Measurements from ENCODE around the gene RGS3. TPM values are rescaled to one million over a fixed set of nuclear protein-coding genes. Genes with fewer than 3 reads are reported as not detected.

The RGS3 gene
- total and polyA plus RNA-seq, 11 donors, result 93.4 to 214 (median 134) TPM

DNA sequence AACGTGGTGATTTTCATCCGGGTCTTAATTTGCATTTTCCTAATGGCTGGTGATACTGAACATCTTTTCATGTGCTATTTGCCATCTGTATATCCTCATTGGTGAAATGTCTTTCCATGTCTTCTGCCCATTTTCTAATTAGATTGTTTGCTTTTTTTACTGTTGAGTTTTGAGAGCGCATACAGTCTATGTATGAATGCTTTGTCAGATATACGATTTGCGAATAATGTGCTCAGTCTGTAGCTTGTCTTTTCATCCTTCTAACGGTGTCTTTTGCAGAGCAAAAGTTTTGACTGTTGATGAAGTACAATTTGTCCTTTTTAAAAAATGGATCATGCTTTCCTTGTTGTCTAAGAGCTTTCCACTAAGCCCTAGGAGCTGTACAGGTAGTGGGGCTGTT, 143.0 kb downstream of the RGS3 start:
- H3K27me3 ChIP-seq, result no peaks in the 10 kb centered on the region
- WGBS, 4 donors, result 87 to 90% (median 89%) methylated on average over 6 of the region's 6 CpGs
- intact Hi-C loops (cut with DNase I), result no loop called here

GRCh38 chr9:113608082-113608685, 144.7 kb downstream of the RGS3 start:
- peaks cover 3 to 48% (median 30%) of the 10 kb centered on the region in 12 donors for H3K4me1 ChIP-seq
- ATAC-seq, result no peak
- TF ChIP-seq POLR2A (IDR thresholded peaks at IDR 0.05), result no peak
- TF ChIP-seq, protein P1, sequence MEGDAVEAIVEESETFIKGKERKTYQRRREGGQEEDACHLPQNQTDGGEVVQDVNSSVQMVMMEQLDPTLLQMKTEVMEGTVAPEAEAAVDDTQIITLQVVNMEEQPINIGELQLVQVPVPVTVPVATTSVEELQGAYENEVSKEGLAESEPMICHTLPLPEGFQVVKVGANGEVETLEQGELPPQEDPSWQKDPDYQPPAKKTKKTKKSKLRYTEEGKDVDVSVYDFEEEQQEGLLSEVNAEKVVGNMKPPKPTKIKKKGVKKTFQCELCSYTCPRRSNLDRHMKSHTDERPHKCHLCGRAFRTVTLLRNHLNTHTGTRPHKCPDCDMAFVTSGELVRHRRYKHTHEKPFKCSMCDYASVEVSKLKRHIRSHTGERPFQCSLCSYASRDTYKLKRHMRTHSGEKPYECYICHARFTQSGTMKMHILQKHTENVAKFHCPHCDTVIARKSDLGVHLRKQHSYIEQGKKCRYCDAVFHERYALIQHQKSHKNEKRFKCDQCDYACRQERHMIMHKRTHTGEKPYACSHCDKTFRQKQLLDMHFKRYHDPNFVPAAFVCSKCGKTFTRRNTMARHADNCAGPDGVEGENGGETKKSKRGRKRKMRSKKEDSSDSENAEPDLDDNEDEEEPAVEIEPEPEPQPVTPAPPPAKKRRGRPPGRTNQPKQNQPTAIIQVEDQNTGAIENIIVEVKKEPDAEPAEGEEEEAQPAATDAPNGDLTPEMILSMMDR (IDR thresholded peaks at IDR 0.05), result no peak
- no peak for DNase-seq
- 93 to 98% (median 96%) methylated on average over 9 of the region's 9 CpGs for WGBS, 4 donors
- no peaks in the 10 kb centered on the region for H3K9me3 ChIP-seq
- intact Hi-C loops (cut with DNase I), result no loop called here
- H3K36me3 ChIP-seq, result no peaks in the 10 kb centered on the region
- no peak overlapping the region for H3K4me3 ChIP-seq
- no peaks in the 10 kb centered on the region for H3K27me3 ChIP-seq
- H3K27ac ChIP-seq, result peak overlapping the region in 3 of 12 donors; percentile 74 to 87 (median 84)

More for the DNA sequence above, 143.0 kb downstream of the RGS3 start:
- DNase-seq (no peak), ATAC-seq (no peak)
- Histone ChIP-seq H3K36me3 (no peaks in the 10 kb centered on the region), H3K4me3 (no peak overlapping the region), H3K9me3 (no peaks in the 10 kb centered on the region), H3K4me1 (peaks cover 5 to 54% (median 44%) of the 10 kb centered on the region in 12 donors), H3K27ac (no peak overlapping the region)
- no peak for TF ChIP-seq POLR2A (IDR thresholded peaks at IDR 0.05)
- TF ChIP-seq, protein P1 (IDR thresholded peaks at IDR 0.05), result no peak

DNA sequence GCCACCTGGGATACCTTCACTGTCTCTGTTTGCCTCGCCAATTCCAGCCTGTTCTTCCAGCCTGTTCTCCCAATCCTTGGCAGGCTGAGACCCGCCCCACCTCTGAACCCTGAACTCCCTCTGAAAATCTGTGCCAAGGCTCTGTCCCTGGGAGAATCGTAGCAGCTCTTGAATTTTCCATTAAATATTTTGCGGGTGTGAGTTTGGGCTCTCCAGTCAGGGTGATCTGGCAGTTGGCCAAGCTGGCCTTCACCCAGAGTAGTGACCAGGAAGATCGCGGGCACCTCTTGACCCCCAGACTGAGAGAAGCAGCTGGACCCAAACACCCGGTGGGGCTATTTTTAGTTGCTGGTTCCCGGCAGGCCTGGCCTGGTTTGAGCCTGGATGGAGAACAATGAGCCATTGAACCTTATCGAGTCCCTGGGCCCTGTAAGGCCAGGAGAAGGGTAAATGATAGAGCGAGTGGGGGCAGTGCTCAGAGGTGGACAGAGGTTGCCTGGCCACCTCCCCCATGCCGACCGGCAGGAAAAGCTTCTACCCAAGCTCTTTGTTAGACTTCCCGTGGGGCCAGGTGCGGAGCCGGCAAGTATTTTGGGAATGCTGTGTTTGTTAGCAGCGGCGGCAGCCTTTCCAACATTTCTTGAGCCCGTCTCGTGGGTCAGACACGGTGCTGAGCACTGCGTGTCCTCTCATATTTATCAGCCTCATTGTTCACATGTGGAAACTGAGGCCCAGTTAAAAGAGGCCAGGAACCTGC, 146.2 kb downstream of the RGS3 start:
- no peaks in the 10 kb centered on the region for H3K9me3 ChIP-seq
- H3K4me1 ChIP-seq, result peaks cover 3 to 60% (median 38%) of the 10 kb centered on the region in 12 donors
- no peaks in the 10 kb centered on the region for H3K27me3 ChIP-seq
- TF ChIP-seq, protein P1 (IDR thresholded peaks at IDR 0.05), result no peak
- TF ChIP-seq POLR2A (IDR thresholded peaks at IDR 0.05), result no peak
- intact Hi-C loops (cut with DNase I), result loop anchor here in 1 of 10 donors (5.0 kb wide), 1 partner anchor 43 kb away; no protein-coding TSS in a partner anchor
- DNase-seq (peak; percentile 89 to 94 (median 91)), ATAC-seq (peak; percentile 89 to 96 (median 96))
- H3K27ac ChIP-seq, result peak overlapping the region; percentile 60 to 91 (median 80)
- H3K4me3 ChIP-seq, result no peak overlapping the region
- WGBS, 4 donors, result 9 to 21% (median 13%) methylated on average over 19 to 21 of the region's 21 CpGs
- no peaks in the 10 kb centered on the region for H3K36me3 ChIP-seq
